NCI-H524 (cell line): ENCODE data around the gene LRRC66.

Source experiments
- DNase-seq, 2 experiments: peaks; one replicate each; lab custom pipeline; 2025; lab: John Stamatoyannopoulos, UW

Gene LRRC66, protein sequence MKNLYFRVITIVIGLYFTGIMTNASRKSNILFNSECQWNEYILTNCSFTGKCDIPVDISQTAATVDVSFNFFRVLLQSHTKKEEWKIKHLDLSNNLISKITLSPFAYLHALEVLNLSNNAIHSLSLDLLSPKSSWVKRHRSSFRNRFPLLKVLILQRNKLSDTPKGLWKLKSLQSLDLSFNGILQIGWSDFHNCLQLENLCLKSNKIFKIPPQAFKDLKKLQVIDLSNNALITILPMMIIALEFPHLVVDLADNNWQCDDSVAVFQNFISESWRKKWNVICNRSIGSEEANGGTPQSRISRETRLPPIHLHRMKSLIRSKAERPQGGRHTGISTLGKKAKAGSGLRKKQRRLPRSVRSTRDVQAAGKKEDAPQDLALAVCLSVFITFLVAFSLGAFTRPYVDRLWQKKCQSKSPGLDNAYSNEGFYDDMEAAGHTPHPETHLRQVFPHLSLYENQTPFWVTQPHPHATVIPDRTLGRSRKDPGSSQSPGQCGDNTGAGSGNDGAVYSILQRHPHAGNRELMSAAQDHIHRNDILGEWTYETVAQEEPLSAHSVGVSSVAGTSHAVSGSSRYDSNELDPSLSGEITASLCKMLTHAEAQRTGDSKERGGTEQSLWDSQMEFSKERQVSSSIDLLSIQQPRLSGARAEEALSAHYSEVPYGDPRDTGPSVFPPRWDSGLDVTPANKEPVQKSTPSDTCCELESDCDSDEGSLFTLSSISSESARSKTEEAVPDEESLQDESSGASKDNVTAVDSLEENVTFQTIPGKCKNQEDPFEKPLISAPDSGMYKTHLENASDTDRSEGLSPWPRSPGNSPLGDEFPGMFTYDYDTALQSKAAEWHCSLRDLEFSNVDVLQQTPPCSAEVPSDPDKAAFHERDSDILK

DNA sequence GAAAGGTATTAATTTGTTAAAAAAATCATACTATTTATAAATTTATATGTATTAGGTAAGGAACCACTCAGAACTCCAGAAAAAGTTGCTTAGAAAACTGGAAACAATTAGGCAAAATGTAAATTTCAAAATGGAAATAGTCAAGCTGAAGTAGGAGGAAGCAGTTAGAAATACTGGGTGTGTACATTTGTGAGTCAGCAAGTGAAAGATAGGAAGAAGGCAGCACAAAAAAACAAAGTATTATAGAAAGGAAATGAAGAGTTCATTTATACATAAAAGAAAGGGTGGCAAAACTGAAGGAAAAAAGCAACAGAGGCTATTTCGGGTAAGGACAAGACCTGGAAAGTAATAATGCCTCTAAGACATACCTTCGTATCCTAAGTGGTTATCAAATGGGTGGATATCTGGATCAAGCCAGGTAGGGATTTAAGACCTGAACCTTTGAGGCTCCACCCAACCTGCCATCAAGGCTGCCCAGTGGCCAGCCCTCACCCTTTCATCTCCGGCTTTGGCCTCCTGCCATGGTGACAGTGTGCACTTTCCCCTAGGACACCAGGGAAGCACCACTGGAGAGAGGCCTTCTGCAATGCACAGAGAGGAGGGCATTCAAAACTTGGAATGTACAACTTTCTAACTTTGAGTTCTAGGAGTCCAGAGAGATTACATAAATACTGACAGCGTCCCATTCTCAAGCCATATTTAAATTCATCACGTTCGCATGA, at the start of gene LRRC66:
Gene LRRC66, minus strand, starts transcription at position 428 of the 722 bp plus-strand sequence. CDS start 2,750 bp downstream, outside the sequence.
- DNase-seq: no peak

DNA sequence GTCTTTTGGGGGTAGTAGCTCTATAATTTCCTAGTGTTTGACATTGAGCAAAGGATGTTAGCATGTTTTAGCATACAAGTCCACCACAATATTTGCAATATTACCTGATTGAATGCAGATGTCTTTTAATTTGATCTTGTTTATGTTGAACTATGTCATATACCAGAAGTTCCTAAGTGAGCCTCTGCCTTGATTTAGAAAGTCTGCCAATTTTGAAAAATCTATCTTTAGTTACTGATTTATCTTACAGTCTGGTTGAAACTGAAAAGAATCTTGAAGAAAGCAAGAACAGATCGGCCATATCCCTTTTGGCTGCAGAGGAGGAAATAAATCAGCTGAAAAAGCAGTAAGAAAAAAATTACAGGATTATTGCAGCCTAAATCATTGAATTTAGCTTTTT, 49.4 kb upstream of the LRRC66 start:
- DNase-seq: no peak

DNA sequence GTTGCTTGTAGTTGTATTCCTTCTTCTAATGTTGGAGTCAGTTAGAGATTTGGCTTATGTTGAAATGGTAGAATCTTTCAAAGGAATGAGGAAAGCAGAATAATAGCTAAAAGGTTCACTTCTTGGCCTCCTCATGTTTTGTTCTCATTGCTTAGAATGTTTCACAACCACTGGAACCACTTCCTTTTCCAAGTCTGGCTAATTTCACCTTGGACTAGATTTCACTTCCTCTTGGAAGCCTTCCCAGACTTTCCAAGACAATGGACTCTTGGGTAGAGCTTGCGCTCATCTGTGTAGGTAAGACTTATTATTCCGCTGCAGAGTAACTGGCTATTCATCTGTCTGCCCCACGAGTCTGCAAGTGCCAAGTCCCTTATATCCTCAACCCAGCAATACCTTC, 39.2 kb upstream of the LRRC66 start:
- no peak for DNase-seq

DNA sequence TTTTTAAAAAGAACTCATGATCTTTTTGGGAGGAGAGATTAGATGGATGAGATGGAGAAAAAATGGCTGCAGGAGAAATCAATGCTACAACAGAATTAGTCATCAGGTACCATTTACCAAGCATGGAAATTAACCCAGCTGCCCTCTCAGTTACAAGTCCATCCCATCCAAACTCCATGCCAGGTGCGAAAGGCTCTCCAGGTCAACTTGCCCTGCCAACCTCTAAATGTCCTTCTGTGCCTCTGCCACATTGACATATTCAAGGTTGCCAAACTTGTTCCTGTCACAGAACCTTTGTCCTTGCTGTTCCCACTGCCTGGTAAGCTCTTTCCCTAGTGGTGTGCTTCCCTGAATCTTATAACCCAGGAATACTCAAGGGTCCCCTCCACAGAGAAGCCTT, 38.1 kb upstream of the LRRC66 start:
- DNase-seq: no peak

DNA sequence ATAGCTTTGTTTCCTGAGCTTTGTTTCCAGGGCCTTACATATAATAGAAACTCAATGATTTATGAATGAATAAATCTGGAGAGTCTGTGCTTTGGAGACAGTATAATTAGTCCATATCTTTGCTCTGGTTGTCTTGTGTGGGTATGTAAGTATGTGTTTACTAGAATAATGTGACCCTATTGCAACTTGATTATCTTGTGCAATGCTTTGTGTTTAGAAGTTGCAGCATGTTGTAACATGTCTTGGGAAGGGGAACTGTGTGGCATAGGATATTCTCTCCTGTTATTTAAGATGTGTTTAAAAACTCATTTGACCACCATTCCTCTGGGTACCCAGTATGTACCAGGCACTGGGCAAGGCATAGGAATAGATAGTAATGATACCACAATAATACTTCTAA, 37.0 kb upstream of the LRRC66 start:
- DNase-seq: no peak

DNA sequence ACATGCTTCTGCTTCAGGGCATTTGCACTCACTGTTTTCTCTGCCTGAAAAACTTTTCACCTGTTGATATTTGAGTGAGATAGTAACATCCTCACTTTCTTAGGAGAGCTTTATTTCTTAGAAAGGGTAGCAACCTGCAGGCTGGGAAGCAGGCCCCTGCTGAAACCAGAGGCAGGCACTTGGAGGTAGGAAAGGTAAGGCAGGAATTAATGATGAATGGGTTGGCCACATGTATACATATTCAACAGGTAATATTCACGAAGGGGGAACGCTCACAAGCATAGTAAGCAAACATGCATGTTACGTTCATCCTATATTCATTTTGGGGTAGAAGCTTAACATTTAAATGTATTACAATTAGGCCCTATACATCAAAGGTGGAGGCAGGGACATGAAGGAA, 34.1 kb upstream of the LRRC66 start:
- DNase-seq: no peak

DNA sequence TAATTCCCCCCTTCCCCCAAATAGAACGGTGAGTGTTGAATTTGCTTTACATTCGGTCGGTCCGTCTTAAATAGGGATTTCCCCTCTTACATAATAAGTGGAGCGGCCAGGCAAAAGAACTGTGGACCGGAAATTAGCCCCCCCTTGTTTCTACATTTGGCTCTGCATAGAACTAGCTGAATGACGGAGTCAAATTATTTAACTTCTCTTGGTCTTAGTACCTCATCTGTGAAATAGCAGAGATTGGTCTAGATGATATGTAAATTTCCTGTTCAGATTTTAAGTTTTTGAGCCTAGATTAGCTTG, 32.3 kb upstream of the LRRC66 start:
- no peak for DNase-seq

DNA sequence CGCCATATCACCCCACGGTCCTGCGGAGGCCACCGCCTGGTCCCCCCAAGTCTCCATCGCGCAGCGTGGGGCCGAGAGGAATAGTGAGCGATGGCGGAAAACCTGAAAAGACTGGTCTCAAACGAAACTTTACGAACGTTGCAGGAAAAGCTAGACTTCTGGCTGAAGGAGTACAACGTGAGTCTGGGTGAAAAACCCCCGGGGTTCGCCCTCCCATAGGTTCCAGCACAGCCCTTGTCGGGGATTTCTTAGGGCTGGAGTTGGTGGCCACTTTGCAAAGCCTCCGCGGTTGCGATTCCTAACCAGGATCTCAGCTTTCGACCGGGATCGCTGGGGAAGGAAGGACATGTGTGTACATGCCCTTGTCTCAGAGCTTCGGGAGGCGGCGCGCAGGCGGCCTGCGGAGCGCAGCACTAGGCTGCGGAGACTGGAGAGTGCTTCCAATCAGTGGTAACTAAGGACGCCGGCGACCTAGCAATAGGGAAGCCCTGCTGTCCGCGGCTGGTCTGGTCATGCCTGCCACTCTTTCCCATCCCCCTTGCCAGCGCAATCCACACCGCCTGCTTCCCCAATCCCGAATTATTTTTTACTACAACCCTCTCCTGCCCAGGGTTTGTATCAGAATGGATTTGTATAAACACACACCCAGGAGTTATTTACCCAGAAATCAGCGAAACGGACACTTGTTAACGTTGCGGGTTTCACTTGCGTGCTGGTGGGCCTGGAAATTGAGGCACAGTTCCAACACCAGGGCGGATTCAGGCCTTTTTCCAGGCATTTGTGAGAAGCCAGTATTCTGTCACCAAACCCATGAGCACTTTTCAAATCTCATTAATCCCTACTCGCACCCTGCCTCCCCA, 31.7 kb upstream of the LRRC66 start:
- peak; percentile 56 to 82 for DNase-seq

DNA sequence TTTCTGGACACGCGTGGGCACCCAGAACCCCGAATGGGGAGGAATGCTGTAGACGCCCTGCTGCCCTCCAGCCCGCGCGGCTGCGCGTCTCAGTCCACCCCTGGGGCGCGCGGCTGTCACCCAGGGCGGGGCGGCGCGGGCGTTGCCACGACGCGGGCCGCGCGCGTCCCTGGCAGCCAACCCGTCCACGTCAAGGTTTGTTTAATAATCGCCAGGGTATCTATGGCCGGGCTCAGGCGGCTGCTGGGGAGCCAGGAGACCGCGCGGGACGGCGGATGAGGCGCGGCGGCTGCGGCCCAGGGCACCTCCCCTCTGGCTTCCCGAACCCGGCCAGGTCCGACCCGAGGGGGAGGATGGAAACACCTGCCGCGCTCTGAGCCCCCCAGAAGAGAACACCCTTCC, 31.1 kb upstream of the LRRC66 start, which contains the start of gene SPATA18:
Gene SPATA18, plus strand, starts transcription at position 92 of the 402 bp plus-strand sequence. CDS start 401 bp downstream, outside the sequence.
- peak in 1 of 2 experiments; percentile 7 for DNase-seq

DNA sequence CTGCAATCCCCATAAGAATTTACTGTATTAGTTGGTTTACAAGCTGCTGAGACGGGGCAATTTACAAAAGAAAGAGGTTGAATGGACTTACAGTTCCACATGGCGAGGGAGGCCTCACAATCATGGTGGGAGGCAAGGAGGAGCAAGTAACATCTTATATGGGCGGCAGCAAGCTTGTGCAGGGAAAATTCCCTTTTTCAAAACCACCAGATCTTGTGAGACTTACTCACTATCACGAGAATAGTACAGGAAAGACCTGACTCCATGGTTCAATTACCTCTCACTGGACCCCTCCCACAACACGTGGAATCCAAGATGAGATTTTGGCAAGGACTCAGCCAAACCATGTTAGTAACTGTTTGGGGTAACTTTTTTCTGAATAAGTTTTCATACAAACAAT, 29.1 kb upstream of the LRRC66 start:
- no peak for DNase-seq

DNA sequence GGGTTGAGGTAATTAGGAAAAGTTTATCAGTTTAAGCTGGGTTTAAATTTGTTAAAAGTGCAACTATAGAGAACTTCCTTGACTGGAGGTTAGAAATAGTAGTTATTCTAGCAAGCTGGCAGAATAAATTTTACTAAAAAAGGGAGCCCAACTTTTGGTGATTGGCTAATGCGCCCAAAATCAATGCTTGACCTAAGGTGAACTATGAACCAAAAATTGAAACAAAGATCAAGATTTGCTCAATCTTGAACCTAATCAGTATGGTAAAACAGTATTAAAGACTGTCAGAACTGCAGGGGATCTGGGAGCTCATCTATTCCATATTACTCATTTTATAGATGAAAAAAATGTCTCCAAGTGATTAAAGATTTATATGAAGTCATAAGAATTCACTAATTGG, 24.9 kb upstream of the LRRC66 start:
- DNase-seq: no peak

DNA sequence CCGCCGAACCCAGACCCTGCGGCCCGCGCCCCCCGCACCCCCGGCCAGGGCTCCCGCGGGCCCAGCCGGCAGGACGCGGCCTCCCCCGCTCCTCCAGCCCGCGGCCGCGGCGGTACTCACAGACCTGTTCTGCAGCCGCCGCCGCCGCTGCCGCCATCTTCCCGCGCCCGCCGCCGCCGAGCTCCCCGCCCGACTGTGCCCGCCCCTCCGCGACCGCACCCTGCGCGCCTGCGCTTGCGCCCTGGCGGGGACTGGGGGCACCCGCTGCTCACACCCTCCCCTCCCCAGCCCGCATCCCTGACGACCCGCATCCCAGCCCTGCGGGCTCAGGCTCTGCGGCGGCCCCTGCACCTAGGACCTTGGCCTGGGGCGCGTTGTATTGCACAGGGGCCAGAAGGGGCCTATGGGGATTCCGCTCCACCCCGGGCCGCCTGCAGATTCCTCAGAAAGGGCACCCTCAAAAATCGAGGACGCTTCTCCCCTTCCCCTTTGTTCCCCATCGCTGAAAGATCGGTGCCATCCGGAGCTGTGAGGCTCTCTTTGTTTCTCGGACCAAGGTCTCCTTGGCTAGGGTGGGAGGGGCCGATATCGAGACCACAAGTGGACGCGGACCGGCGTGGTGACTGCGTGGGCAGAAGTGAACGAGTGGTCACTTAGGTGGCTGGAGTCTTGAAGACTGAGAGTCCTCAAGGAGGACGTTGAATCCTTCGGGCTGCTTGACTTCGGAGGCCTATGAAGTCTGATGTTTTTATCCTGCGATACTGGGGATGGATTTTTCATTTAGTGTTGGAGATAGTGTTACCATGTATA, 18.1 kb upstream of the LRRC66 start, which contains the start of gene SGCB:
Gene SGCB, minus strand, starts transcription at position 197 of the 810 bp plus-strand sequence. Its CDS starts 40 bp downstream, at position 157.
- DNase-seq: peak; percentile 15 to 55

DNA sequence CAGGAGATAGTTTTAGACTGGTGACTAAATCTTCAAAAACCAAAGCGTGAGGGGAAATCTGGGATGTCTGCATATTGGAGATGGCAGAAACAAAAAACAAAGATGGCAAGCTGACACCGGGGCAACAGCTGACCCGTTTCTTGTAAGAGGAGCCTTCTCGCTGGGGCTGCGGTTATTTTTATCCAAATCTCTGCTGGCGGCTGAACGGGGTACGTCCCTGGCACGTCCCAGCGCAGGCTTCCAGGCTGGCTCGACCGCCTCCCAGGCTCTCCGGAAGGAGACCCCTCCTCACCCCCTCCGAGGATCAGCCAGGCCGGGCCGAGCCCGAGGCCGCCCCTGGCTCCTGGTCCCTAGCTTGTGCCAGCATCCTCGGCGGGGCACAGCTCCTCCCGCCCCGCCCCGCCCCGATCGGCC, 17.5 kb upstream of the LRRC66 start:
- peak; percentile 12 to 48 for DNase-seq

DNA sequence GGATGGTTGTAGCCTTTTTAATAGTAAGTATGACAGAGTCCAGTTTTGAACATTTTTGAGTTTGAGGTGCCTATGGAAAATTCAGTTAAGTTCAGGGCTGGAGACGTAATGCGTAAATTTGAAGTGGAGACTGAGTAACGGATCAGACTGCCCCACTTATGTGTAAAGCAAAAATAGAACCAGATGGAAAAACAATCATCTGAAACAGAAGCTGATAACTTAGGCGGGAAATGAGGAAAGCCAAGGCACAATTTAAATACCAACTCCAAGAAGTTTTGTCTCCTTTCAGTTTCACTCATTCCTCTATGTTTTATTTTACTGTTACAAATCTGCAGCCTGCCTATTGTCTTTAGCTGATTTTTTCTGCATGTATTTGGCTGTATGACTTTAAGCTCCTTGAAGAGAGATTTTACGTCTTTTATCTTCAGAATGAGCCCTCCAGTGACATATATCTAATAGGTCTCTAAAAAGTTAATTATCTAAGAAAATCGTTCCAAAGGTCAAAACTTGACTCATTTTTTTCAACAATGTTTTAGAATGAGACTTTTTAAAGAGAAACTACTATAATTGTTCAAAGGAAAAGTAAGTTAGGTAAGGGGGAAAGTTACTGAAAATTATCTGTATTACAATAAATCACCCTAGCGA, 16.8 kb upstream of the LRRC66 start:
- DNase-seq: no peak

DNA sequence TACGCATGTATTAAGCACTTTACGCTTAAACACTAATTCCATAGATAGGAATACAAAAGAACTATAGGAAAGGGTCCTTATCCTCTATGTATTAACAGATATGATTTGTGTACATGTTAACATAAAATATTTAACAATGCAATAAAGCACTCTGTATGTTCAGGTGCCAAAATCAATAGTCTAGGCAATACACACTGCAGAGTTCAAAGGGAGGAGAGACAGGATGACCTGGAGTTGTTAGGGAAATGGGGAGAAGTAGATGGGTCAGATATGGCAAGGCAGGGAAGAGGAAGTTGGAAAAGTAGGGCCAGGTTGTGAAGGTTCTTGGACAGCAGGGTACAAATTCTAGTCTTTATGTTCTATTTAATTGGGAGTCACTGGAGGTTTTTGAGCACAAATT, 15.0 kb upstream of the LRRC66 start:
- DNase-seq: no peak

DNA sequence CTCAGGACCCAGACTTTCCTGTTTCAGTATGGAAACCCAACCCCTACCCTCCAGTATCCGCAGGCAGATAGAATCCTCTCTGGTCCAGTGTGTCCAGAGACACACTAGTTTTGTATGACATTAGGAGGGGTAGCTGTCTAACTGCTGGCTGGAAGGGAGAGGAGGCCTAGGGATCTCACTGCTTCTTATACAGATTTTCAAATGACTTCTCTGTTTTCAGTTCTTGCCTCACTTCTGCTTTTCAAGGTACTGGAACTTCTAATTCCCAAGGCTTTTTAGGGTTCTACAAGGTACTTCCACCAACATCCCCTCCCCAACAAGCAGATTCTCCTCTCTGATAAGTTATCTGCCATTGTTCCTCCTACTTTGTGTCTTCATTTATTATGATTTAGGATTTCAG, 11.8 kb upstream of the LRRC66 start:
- DNase-seq: no peak

DNA sequence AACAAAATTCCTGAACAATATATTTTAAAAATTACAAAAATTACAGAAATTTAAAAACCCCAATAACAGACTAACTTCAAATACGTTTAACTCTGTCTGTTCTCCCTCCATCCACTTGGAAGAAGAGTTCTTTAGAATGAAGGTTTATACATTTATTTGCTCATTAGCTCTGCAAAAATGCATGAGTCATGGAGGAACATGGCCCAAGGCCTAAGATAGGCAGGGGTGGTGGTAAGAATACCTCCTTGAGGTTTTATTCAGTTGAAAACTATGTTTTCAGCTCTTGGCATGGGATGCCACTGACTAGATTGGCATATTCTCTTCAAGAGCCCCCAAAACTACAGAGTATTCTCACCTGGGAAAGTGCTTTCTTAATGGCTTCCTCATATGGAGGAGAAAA, 8.8 kb upstream of the LRRC66 start:
- no peak for DNase-seq

DNA sequence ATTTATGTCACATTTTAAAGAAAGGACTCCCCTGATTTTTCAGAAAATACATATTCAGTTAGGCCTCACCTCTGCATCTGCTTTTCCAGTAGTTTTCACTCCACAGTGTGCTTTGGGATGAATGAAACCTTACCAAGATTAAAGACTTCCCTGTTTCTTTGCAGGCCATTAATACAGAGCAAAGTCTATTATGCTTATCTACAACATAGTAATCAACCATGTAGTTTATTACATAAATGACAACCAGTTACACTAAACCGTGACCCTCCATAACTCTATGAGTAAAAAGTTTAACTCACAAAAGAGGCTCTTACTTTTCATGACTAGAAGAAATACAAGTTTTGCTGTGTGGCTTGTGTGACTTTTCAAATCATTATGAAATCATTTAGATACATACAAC, 2.3 kb downstream of the LRRC66 start:
- DNase-seq: no peak

DNA sequence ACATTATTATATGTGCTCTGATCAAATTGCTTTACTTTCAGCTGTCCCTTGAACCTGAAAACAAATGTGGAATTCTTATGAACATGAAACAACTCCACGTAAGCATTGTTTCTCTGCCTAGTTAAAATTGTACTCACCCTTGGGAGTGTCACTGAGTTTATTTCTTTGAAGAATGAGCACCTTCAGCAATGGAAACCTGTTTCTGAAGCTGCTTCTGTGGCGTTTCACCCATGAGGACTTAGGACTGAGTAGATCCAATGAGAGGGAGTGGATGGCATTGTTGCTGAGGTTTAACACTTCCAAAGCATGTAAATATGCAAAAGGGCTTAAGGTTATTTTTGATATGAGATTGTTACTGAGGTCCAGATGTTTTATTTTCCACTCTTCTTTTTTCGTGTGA, 3.2 kb downstream of the LRRC66 start:
- no peak for DNase-seq

DNA sequence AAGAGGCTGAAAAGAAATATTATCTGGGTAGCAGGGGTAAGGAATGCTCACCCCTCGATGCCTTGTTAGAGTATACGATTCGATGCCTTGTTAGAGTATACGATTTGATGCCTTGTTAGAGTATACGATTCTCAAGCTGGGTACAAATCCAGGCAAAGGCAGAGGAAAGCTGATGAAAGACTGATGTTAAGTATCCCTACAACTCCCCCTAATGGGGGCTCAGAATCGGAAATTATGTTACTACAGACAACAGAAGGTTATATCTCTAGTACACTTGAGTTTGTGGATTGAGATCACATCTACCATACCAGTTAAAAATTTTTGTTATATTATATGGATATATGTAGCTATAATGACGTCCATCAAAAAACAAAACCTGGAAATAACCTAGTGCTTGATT, 4.8 kb downstream of the LRRC66 start:
- peak; percentile 2 to 64 for DNase-seq
